NT2/D1 (cell line): ENCODE results near the gene SPAG17.

Source experiments
- SUZ12 ChIP-seq: IDR thresholded peaks from 2 replicates; pipeline ENCODE4 v1.6.1; 2011; ENCODE audit not compliant: insufficient read length, insufficient read depth; ENCODE audit errors: extremely low read depth
- YY1 ChIP-seq: IDR thresholded peaks from 2 replicates; pipeline ENCODE4 v1.6.1; 2011; ENCODE audit not compliant: insufficient read length, insufficient read depth
- ZNF274 ChIP-seq: IDR thresholded peaks from 2 replicates; pipeline ENCODE4 v1.6.1; 2011; ENCODE audit warnings: mild to moderate bottlenecking, low read depth, low read length

DNA sequence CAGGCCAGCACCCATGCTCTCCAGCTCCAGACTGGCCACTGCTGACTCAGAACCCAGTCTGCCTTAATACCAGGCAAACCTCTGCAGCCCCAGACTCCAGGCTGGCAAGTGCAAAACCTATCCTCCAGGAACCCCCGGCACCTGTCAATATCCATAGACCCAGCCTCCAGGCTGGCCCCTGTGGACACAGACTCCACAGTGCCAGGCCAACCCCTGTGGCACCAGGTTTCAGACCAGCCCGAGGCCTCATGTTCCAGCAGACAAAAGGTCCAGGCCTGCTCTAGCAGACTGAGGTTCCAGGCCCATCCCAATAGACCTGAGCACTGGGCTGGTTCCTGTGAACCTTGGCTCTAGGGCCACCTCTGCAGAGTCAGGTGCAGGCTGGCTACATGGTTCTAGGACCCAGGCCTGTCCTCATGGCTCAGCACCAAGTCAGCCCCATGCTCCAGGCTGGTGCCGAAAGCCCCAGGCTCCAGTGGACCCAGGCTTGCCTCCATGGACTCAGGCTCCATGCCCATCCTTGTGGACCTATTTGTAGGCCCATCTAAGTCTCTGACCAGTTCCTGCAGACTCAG, 137.3 kb downstream of the SPAG17 start:
- TF ChIP-seq SUZ12 (no peak), ZNF274 (no peak), YY1 (no peak)
